Chondrocyte (in vitro differentiated cells): ENCODE measurements around the gene HS3ST3B1. TPM values are rescaled to one million over a fixed set of nuclear protein-coding genes. Genes with fewer than 3 reads are reported as not detected.

Experiments
- DNase-seq: peaks from one replicate; pipeline ENCODE4 v3.0.0; 2021; ENCODE audit warnings: mixed read lengths, low spot score
- H3K27ac Mint-ChIP-seq: one replicate; pipeline ENCODE4 v1.8.0; 2021; ENCODE audit warnings: mild to moderate bottlenecking, moderate library complexity, mixed read lengths; ENCODE audit not compliant: unreplicated experiment
- H3K27me3 Mint-ChIP-seq: 2 replicates; pipeline ENCODE4 v1.8.0; 2021; ENCODE audit warnings: low read depth, mixed read lengths
- H3K36me3 Mint-ChIP-seq: 2 replicates; pipeline ENCODE4 v1.8.0; 2021; ENCODE audit warnings: low read depth, mixed read lengths
- H3K4me1 Mint-ChIP-seq: 2 replicates; pipeline ENCODE4 v1.8.0; 2021; ENCODE audit warnings: low read depth, mild to moderate bottlenecking, mixed read lengths
- H3K4me3 Mint-ChIP-seq: one replicate; pipeline ENCODE4 v1.8.0; 2021; ENCODE audit warnings: mild to moderate bottlenecking, moderate library complexity, mixed read lengths; ENCODE audit not compliant: unreplicated experiment
- H3K9me3 Mint-ChIP-seq: 2 replicates; pipeline ENCODE4 v1.8.0; 2021; ENCODE audit warnings: low read depth, mixed read lengths
- total RNA-seq: library from RNA; stranded (reverse); gene quantifications from 3 replicates; pipeline ENCODE4 v1.2.1, GENCODE V29; 2021
- TF ChIP-seq, protein P1 (sequence below): fragments of 200-600 bp; sonication (generic); IDR thresholded peaks from 2 replicates; pipeline ENCODE4 v1.5.0; 2021; ENCODE audit warnings: antibody characterized with exemption, mild to moderate bottlenecking, moderate library complexity

The HS3ST3B1 gene
- total RNA-seq, 1 donor from 2014 or later = 27.1 TPM

DNA sequence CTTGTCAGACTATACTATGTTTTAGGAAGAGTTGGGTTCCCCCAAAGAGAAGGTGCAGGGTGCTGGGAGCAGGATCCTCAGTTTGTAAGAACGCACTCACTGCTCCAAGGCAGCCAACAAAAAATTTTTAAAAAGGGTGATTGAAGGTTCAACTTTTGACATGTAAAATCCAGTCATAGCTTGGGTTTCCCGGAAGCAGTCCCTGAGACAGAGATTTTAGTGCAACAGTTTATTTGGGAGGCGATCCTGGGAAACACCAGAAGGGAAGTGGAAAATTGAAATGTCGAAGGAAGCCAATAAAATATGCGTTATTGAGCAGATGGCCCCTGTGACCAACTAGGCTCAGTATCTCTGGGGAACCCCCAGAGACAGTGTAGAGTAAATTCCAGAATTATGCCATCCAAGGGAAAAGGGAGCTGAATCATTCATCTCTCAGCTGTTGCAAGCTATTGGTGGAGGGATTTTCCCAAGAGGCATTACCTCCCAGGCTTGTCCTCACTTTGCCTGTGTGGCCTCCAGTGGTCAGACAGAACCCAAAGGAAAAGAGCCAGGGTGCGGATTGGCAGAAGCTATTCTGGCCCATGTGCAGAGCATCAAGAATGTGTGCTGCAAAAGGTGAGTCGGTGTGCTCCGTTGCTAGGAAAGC lies 72.9 kb downstream of the HS3ST3B1 start:
- Mint-ChIP-seq H3K27me3 (no peaks in the 10 kb centered on the region), H3K36me3 (no peaks in the 10 kb centered on the region), H3K4me1 (peaks cover 11% of the 10 kb centered on the region), H3K9me3 (no peaks in the 10 kb centered on the region), H3K4me3 (no peak overlapping the region), H3K27ac (no peak overlapping the region)
- TF ChIP-seq, protein P1, sequence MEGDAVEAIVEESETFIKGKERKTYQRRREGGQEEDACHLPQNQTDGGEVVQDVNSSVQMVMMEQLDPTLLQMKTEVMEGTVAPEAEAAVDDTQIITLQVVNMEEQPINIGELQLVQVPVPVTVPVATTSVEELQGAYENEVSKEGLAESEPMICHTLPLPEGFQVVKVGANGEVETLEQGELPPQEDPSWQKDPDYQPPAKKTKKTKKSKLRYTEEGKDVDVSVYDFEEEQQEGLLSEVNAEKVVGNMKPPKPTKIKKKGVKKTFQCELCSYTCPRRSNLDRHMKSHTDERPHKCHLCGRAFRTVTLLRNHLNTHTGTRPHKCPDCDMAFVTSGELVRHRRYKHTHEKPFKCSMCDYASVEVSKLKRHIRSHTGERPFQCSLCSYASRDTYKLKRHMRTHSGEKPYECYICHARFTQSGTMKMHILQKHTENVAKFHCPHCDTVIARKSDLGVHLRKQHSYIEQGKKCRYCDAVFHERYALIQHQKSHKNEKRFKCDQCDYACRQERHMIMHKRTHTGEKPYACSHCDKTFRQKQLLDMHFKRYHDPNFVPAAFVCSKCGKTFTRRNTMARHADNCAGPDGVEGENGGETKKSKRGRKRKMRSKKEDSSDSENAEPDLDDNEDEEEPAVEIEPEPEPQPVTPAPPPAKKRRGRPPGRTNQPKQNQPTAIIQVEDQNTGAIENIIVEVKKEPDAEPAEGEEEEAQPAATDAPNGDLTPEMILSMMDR = no peak
- no peak for DNase-seq

DNA sequence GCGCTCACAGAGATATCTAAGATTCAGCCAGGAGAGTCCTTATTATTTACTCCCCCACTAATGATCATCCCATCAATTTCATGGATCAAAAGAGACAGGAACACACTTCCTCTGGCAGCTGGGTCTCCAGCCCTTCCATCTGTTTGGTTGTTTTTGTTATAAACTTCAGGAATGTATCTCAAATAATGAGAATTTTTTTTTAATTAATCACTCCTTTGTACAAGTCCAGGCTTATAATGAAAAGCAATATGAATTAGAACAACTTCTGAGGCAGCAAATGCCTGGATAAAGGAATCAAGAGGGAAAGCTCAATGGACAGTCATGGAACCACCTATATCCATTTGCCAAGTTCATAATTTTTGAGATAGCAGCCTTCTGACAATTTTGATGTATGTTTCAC lies 73.4 kb downstream of the HS3ST3B1 start:
- peaks cover 11% of the 10 kb centered on the region for H3K4me1 Mint-ChIP-seq
- no peak overlapping the region for H3K4me3 Mint-ChIP-seq
- no peaks in the 10 kb centered on the region for H3K9me3 Mint-ChIP-seq
- no peaks in the 10 kb centered on the region for H3K36me3 Mint-ChIP-seq
- DNase-seq = no peak
- no peak overlapping the region for H3K27ac Mint-ChIP-seq
- TF ChIP-seq, protein P1 = no peak
- H3K27me3 Mint-ChIP-seq = no peaks in the 10 kb centered on the region

DNA sequence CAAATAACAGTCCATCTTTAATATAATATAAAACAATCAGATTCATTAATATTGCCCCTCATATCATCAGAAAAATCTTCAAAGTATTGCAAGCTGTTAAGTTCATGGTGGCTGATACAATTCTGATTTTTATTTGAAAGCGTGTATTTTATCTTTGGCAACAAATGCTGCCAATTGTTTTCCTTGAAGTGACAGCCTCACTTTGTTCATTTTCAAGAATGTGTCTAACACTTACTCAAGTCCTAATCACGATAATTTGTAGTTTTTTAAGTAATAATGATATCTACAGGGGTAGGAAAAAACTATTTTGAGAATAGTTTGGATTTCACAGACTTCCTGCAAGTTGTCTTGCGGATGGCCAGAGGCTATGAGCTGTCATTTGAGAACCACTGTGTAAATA lies 75.8 kb downstream of the HS3ST3B1 start:
- Mint-ChIP-seq H3K9me3 (no peaks in the 10 kb centered on the region), H3K27ac (no peak overlapping the region), H3K27me3 (no peaks in the 10 kb centered on the region), H3K4me3 (no peak overlapping the region), H3K4me1 (peaks cover 11% of the 10 kb centered on the region), H3K36me3 (no peaks in the 10 kb centered on the region)
- TF ChIP-seq, protein P1 = no peak
- no peak for DNase-seq

DNA sequence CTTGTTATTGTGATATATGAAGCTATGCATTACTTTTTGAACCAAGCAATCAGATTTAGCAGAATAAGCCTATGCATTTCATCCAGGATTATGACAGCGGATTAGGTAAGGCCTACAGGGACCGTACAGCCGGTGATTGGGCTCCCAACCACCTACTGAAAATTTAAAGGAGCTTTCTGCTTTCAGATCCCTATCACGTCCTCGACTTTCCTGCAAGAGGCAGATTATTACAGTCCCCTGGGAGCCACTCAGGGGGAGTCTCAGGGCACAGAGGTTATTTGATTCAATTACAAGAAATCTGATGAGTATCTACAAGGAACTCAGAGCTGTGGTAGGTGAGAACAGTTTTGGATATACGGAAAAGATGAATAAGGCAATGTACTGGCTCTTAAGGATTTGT lies 80.7 kb downstream of the HS3ST3B1 start:
- no peak overlapping the region for H3K4me3 Mint-ChIP-seq
- no peak for DNase-seq
- H3K36me3 Mint-ChIP-seq = no peaks in the 10 kb centered on the region
- no peaks in the 10 kb centered on the region for H3K9me3 Mint-ChIP-seq
- TF ChIP-seq, protein P1 = no peak
- peaks cover 3% of the 10 kb centered on the region for H3K4me1 Mint-ChIP-seq
- H3K27ac Mint-ChIP-seq = no peak overlapping the region
- H3K27me3 Mint-ChIP-seq = no peaks in the 10 kb centered on the region

DNA sequence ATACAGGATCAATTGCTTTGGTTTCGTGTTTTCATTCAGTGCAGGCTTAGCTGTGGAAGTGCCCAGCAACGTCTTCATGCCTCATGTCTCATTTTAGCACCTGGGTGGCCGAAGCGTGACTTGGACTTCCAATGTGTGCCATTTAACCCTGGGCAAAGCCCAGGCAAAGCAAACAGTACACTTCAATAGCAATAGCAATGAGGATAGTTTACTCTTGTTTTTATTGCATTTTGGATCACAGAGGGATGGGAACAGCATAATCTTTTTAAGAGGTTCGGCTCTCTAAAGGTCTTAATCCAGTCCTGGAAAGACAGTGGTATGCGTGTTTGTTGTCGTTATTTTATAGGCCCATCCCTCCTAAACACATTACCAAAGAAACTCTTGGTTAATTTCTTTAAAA lies 86.2 kb downstream of the HS3ST3B1 start:
- Mint-ChIP-seq H3K4me1 (no peaks in the 10 kb centered on the region), H3K27me3 (no peaks in the 10 kb centered on the region), H3K27ac (no peak overlapping the region), H3K36me3 (peaks cover 5% of the 10 kb centered on the region), H3K9me3 (peaks cover 10% of the 10 kb centered on the region), H3K4me3 (no peak overlapping the region)
- TF ChIP-seq, protein P1 = no peak
- no peak for DNase-seq
